ENCODE results near the gene KHNYN. TPM values are rescaled to one million over a fixed set of nuclear protein-coding genes. Genes with fewer than 3 reads are reported as not detected.

The KHNYN gene
- total and polyA plus RNA-seq, 11 donors: 15.6 to 34.5 (median 20.1) TPM

GRCh38 chr14:24426912-24427536 lies 2.7 kb upstream of the KHNYN start:
- H3K27ac ChIP-seq: peak overlapping the region in 1 of 12 donors; percentile 53
- WGBS, 4 donors: 73 to 91% (median 85%) methylated on average over 7 to 8 of the region's 8 CpGs
- no peak for TF ChIP-seq POLR2A (IDR thresholded peaks at IDR 0.05)
- intact Hi-C loops (cut with DNase I): no loop called here
- ATAC-seq (no peak), DNase-seq (no peak)
- peaks cover 0 to 9% (median 2%) of the 10 kb centered on the region in 9 donors for H3K36me3 ChIP-seq
- no peaks in the 10 kb centered on the region for H3K27me3 ChIP-seq
- H3K4me1 ChIP-seq: peaks cover 3 to 52% (median 35%) of the 10 kb centered on the region in 12 donors
- no peaks in the 10 kb centered on the region for H3K9me3 ChIP-seq
- H3K4me3 ChIP-seq: no peak overlapping the region

- ATAC-seq (no peak), DNase-seq (peak in 2 of 5 donors; percentile 29 to 35)
- H3K27me3 ChIP-seq: no peaks in the 10 kb centered on the region
- H3K9me3 ChIP-seq: no peaks in the 10 kb centered on the region
- H3K36me3 ChIP-seq: peaks cover 0 to 17% (median 7%) of the 10 kb centered on the region in 9 donors
- H3K4me3 ChIP-seq: no peak overlapping the region
- WGBS, 4 donors: 78 to 92% (median 89%) methylated on average over 16 to 18 of the region's 18 CpGs
- no peak for TF ChIP-seq CTCF (IDR thresholded peaks at IDR 0.05)
- TF ChIP-seq POLR2A (IDR thresholded peaks at IDR 0.05): no peak
- H3K27ac ChIP-seq: no peak overlapping the region
- intact Hi-C loops (cut with DNase I): loop anchor here in 2 of 10 donors (2.0 kb wide), 2 partner anchors 29 to 61 kb away; partner anchors contain the start of gene NYNRIN (in 1 of the 2)
- peaks cover 3 to 54% (median 41%) of the 10 kb centered on the region in 12 donors for H3K4me1 ChIP-seq
Measured at GRCh38 chr14:24427537-24428508, 1.9 kb upstream of the KHNYN start.

- 91 to 93% (median 92%) methylated on average over 17 to 18 of the region's 18 CpGs for WGBS, 4 donors
- H3K36me3 ChIP-seq: peaks cover 0 to 27% (median 17%) of the 10 kb centered on the region in 9 donors
- no peaks in the 10 kb centered on the region for H3K9me3 ChIP-seq
- TF ChIP-seq CTCF (IDR thresholded peaks at IDR 0.05) (no peak), POLR2A (IDR thresholded peaks at IDR 0.05) (no peak)
- no peaks in the 10 kb centered on the region for H3K27me3 ChIP-seq
- ATAC-seq: no peak
- peak in 2 of 5 donors; percentile 28 to 58 for DNase-seq
- H3K4me1 ChIP-seq: peaks cover 3 to 56% (median 41%) of the 10 kb centered on the region in 12 donors
- intact Hi-C loops (cut with DNase I): loop anchor here in 2 of 10 donors (2.0 kb wide), 2 partner anchors 30 to 62 kb away; partner anchors contain the start of gene NYNRIN (in 1 of the 2)
- peak overlapping the region; percentile 80 to 100 (median 96) for H3K27ac ChIP-seq
- H3K4me3 ChIP-seq: peak overlapping the region in 10 of 12 donors; percentile 61 to 89 (median 82)
Measured at GRCh38 chr14:24428628-24429394, 943 bp upstream of the KHNYN start.

GRCh38 chr14:24430143-24430681 lies 458 bp downstream of the KHNYN start:
- peak overlapping the region; percentile 80 to 100 (median 96) for H3K27ac ChIP-seq
- peaks cover 3 to 59% (median 40%) of the 10 kb centered on the region in 12 donors for H3K4me1 ChIP-seq
- intact Hi-C loops (cut with DNase I): loop anchor here (1.0 to 10.0 kb wide), 9 partner anchors 63 to 188 kb away; partner anchors contain the start of genes TINF2 (in 7 of the 10) and NFATC4 (in 2 of the 10)
- H3K4me3 ChIP-seq: peak overlapping the region; percentile 61 to 89 (median 80)
- DNase-seq: peak; percentile 85 to 94 (median 90)
- TF ChIP-seq CTCF (IDR thresholded peaks at IDR 0.05) (no peak), POLR2A (IDR thresholded peaks at IDR 0.05) (no peak)
- peaks cover 0 to 37% (median 31%) of the 10 kb centered on the region in 9 donors for H3K36me3 ChIP-seq
- no peaks in the 10 kb centered on the region for H3K27me3 ChIP-seq
- WGBS, 4 donors: 0 to 1% (median 1%) methylated on average over 18 to 28 of the region's 28 CpGs
- peak; percentile 65 to 88 (median 84) for ATAC-seq
- no peaks in the 10 kb centered on the region for H3K9me3 ChIP-seq
